GM18498 (cell line): ENCODE results near the gene SRPK2.

Experiments
- ATAC-seq: cut with Tn5 transposase; IDR thresholded peaks from one replicate; pipeline ENCODE4 v1.9.1; 2021; ENCODE audit warnings: mild to moderate bottlenecking, moderate library complexity; ENCODE audit not compliant: unreplicated experiment

SRPK2 gene

DNA sequence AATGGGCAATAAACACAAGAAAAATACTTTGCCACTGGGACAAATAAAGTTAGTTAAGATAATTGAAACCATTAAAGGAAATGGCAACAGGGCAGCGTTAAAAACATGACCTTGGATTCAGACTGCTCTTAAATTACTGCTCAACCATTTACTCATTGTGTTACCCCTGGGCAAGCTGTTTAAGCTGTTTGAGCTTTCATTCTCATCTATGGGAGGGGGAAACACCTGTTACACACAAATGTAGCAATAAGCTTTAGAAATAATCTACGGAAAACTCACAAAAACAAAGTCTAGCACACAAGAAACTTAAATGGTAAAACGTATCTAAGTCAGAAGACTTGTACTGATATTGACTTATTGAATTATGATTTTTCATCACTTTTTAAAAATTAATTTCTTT is 237.6 kb downstream of the SRPK2 start:
- no peak for ATAC-seq

DNA sequence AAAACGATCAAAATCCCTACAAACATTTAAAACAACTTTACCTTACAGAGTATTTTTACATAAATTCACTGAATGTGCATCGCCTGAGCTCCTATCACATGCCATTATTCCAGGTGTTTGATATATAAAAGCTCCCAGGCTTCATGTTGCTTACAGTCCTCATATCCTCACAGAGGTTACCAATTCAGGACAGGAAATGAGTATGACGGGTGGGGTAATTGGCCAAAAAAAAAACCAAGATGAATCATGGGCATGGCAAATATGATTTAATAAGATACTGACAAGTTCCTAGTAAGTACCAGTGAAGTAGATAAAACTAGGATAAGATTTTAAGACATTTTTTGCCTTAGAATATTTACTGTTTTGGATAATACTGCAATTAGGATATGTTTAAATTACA is 238.9 kb downstream of the SRPK2 start:
- ATAC-seq, result no peak

DNA sequence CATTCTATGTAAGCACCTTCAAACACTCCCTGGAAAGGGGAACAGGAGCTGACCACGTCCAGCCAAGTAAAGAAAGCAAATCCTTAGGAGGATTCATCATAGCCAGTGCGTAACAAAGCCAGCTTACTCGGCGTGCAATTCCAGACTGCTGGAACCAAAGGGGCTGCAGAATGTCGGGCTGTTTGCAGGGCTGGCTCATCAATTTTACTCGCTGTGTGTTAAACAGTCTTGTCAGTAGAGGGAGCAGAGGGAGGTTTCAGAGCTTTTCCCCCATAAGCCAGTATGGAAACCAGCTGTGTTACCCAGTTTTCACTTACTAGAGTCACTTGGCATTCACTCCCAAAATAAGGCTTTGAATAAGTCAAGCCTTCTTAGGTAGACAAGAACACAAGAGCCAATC is 247.7 kb downstream of the SRPK2 start:
- ATAC-seq, result no peak

DNA sequence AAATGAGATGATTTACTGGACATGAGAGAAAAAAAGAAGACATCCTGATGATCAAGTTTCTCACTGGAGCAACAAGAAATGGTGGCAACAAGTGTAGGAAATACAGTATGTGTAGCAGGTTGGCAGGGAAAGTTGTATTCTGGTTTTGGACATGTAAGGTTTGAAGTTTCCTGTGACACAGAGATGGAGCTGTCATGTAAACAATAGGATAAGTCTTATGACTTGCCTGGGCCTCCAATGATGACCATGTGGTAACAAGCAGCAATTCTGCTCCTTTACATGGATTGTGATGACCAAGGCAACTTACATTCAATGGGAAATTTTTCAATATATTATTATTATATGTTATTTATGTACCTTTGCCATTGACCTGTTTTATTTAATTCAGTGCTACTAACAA is 249.3 kb downstream of the SRPK2 start:
- ATAC-seq, result no peak

- no peak for ATAC-seq
Observed at GRCh38 chr7:105137898-105138297, 250.8 kb downstream of the SRPK2 start.

DNA sequence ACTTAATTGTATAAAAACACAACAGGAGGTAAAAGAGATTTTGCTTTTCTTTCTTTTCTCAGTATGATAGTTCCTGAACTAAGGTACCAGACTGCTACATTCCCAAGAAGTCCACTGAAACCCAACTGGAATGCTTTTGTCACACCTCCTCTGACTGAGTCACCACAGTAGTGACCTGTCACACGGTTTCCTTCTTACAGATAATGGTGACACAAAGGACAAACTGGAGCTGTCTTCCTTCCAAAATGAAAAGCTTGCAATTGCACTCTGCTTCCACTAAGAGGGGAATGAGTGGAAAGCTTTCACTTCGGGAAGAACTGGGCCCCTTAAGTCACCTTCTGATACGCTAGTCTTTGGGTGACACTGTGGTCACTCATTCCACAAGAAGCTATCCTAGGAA is 252.5 kb downstream of the SRPK2 start:
- no peak for ATAC-seq

DNA sequence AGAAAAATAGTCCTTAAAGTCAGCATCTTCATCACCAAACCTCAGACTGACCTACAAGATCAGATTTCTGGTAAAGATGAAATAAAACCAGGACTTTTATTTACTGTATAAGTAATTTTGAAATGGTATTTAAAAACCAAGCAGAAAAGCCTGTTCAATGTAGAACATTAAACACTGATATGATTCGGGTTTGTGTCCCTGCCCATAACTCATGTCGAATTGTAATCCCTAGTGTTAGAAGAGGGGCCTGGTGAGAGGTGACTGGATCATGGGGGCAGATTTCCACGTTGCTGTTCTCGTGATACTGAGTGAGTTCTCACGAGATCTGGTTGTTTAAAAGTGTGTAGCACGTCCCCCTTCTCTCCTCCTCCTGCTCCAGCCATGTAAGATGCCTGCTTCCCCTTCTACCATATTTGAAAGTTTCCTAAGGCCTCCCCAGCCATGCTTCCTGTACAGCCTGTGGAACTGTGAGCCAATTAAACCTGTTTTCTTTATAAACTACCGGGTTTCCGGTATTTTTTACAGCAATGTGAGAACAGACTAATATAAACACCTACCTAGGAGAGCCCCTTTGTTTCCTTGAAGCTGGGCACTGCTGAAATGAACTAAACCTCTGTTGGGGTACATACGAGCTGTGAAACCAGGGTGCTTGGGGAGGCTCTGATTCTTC is 254.6 kb downstream of the SRPK2 start:
- ATAC-seq, result no peak

DNA sequence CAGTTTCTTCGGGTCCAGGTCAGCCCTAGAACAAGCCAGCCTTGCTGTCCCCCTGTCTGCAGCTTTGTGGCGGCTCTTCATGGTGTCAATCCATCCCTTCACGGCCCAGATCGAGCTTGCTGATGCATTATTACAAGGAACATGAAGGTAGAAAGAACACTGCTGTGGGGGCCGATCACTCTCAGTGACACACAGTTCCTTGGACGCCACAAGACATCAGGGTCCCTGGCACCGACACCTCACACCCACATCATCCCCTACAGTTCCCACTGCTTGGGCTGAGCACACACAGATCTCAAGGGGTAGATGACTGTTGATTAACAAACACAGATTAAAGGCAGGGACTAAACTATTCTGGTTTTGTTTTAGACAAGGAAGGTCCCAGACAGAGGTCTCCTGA is 255.4 kb downstream of the SRPK2 start:
- no peak for ATAC-seq

- ATAC-seq, result no peak
Observed at GRCh38 chr7:105132835-105133234, 255.9 kb downstream of the SRPK2 start.

DNA sequence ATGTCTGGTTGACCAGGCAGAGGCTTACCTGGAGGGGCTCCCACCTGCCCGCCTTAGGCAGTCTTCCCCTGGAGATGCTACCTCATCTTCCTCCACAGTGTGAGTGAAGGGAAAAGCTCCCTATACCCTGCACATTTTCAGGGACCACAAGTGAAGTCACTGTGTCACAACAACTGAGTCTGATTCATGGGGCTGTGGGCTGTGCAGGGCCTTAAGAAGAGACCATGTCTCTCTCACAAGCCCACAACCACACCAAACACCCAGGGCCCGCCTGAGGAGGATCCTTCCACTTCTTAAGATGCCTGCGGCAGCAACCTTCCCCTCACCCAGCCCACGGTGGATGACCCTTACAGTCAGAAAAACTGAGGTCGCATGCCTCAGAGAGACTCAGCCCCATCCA is 256.4 kb downstream of the SRPK2 start:
- ATAC-seq, result no peak

DNA sequence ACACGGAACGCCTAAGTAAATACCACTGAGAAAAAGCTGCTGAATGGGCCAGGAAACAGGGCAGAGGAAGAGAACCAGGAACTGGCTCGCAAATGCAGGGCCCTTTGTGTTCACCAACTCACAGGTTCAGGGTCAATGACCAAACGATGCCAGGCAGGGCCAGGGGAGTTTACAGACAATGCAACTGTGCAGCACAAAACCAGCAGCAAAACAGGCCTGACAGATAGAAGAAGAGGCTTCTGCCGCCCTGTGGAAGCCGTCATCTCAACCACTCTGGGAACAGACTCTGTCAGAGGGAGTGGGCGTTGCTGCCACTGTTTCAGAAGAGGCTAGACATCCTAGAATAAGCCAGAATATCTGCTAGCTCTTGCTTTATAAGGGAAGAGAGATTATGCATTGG is 256.8 kb downstream of the SRPK2 start:
- no peak for ATAC-seq

GRCh38 chr7:105131033-105131656 is 257.6 kb downstream of the SRPK2 start:
- ATAC-seq, result peak; percentile 63

DNA sequence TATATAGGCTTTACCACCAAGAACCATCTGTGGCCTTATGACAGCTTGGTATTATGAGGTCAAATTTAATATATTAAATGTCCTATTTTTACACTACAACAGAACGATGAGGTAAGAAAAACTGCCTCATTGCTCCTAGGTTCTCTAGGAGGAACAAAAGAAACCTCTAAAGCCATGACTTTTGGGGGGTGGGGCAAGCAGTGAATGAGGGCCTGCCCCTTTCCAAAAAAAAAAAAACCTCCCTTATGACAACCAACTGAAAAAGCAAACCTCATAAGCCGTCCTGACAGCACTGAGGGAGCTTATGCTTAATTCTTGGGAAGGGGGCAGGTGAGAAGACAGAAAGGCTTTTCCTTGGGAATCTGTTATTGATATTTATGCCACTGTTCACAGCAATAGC is 258.1 kb downstream of the SRPK2 start:
- ATAC-seq, result no peak

- ATAC-seq, result no peak
Observed at GRCh38 chr7:105130048-105130447, 258.7 kb downstream of the SRPK2 start.

- ATAC-seq, result no peak
Observed at GRCh38 chr7:105127179-105127578, 261.5 kb downstream of the SRPK2 start.

- ATAC-seq, result no peak
Observed at GRCh38 chr7:105126436-105126975, 262.2 kb downstream of the SRPK2 start.

GRCh38 chr7:105125745-105126144 is 263.0 kb downstream of the SRPK2 start:
- ATAC-seq, result no peak

GRCh38 chr7:105122619-105123018 is 266.1 kb downstream of the SRPK2 start:
- no peak for ATAC-seq

- no peak for ATAC-seq
Observed at GRCh38 chr7:105118612-105119600, 269.8 kb downstream of the SRPK2 start.

DNA sequence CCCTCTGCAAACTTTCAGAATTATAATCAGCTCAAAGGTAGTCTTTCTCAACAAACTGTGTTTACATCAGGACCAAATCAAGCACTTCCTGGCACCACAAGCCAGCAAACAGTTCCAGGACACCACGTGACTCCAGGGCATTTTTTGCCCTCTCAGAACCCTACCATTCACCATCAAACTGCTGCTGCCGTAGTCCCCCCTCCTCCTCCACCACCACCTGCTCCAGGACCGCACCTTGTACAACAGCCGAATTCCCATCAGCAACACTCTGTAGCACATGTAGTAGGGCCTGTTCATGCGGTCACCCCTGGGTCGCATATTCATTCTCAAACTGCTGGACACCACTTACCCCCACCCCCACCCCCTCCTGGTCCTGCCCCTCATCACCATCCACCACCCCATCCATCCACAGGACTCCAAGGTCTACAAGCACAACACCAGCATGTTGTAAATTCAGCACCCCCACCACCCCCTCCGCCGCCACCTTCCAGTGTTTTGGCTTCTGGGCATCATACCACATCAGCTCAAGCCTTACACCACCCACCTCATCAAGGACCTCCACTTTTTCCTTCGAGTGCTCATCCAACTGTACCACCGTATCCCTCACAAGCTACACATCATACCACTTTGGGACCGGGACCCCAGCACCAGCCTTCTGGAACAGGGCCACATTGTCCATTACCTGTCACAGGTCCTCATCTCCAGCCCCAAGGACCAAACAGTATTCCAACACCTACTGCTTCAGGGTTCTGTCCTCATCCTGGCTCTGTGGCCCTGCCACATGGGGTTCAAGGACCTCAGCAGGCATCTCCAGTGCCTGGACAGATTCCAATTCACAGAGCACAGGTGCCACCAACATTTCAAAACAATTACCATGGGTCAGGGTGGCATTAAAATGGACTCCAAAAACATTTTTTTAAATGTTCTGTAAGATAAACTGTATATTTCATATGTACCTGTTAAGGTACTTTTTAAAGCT is 276.0 kb downstream of the SRPK2 start:
- no peak for ATAC-seq
